Measurements from ENCODE around the gene DLGAP4.

Gene DLGAP4

DNA sequence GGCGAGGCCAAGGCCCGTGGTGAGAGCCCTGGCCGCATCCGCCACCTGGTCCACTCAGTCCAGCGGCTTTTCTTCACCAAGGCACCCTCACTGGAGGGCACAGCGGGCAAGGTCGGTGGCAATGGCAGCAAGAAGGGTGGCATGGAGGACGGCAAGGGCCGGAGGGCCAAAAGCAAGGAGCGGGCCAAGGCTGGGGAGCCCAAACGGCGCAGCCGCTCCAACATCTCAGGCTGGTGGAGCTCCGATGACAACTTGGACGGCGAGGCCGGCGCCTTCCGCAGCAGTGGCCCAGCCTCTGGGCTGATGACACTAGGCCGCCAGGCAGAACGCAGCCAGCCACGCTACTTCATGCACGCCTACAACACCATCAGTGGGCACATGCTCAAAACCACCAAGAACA, 126.0 kb downstream of the DLGAP4 start:
- no peak overlapping the region for H2AFZ ChIP-seq (ENCODE audit: low read depth)
- no peak overlapping the region for H3K4me3 ChIP-seq (IDR thresholded peaks at IDR 0.05; ENCODE audit: insufficient read depth, low read depth, low read length)
- no peaks in the 10 kb centered on the region for H3K36me3 ChIP-seq (ENCODE audit: insufficient read depth)

DNA sequence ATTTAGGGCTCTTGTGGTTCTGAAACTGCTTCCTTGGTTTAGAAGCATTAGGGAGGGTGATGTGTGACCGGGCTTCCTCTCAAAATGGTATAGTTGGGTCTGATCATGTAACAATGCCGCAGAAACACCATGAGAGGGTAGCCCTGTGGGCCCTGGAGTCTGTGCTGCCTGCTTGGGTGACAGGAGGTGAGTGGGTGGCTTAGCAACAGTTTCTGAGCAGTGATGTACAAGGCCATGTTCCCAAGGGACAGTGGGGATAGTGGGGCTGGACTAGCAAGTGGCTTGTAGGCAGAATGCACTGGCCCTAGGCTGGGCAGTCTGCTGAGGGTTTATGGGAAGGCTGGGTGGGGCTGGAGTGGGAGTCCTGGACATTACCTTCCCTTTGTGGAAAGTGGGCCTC, 128.2 kb downstream of the DLGAP4 start:
- H3K4me1 ChIP-seq (ENCODE audit: low read depth, poor library complexity, severe bottlenecking), result no peaks in the 10 kb centered on the region
- H3K36me3 ChIP-seq (ENCODE audit: insufficient read depth), result no peaks in the 10 kb centered on the region
- no peak overlapping the region for H2AFZ ChIP-seq (ENCODE audit: low read depth)
- H3K27me3 ChIP-seq (ENCODE audit: insufficient read depth, low read depth), result no peaks in the 10 kb centered on the region; the same call in 1 of the 2 replicates
- no peak overlapping the region for H3K4me2 ChIP-seq
- no peaks in the 10 kb centered on the region for H4K20me1 ChIP-seq (ENCODE audit: insufficient read depth)
- H3K27ac ChIP-seq, result no peak overlapping the region
- H3K4me3 ChIP-seq (IDR thresholded peaks at IDR 0.05; ENCODE audit: insufficient read depth, low read depth, low read length), result no peak overlapping the region
- no peak overlapping the region for H3K9ac ChIP-seq
- H3K79me2 ChIP-seq (ENCODE audit: insufficient read depth, low read depth), result no peaks in the 10 kb centered on the region
- TF ChIP-seq, protein P1, sequence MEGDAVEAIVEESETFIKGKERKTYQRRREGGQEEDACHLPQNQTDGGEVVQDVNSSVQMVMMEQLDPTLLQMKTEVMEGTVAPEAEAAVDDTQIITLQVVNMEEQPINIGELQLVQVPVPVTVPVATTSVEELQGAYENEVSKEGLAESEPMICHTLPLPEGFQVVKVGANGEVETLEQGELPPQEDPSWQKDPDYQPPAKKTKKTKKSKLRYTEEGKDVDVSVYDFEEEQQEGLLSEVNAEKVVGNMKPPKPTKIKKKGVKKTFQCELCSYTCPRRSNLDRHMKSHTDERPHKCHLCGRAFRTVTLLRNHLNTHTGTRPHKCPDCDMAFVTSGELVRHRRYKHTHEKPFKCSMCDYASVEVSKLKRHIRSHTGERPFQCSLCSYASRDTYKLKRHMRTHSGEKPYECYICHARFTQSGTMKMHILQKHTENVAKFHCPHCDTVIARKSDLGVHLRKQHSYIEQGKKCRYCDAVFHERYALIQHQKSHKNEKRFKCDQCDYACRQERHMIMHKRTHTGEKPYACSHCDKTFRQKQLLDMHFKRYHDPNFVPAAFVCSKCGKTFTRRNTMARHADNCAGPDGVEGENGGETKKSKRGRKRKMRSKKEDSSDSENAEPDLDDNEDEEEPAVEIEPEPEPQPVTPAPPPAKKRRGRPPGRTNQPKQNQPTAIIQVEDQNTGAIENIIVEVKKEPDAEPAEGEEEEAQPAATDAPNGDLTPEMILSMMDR (conservative IDR thresholded peaks at IDR 0.05; ENCODE audit: low read depth, low read length), result no peak

More for the DNA sequence above, 126.0 kb downstream of the DLGAP4 start:
- Histone ChIP-seq H4K20me1 (ENCODE audit: insufficient read depth) (no peaks in the 10 kb centered on the region), H3K9ac (no peak overlapping the region), H3K27me3 (ENCODE audit: insufficient read depth, low read depth) (no peaks in the 10 kb centered on the region; the same call in 1 of the 2 replicates), H3K79me2 (ENCODE audit: insufficient read depth, low read depth) (no peaks in the 10 kb centered on the region), H3K27ac (no peak overlapping the region), H3K4me1 (ENCODE audit: low read depth, poor library complexity, severe bottlenecking) (no peaks in the 10 kb centered on the region), H3K4me2 (no peak overlapping the region)
- TF ChIP-seq, protein P1 (conservative IDR thresholded peaks at IDR 0.05; ENCODE audit: low read depth, low read length), result no peak

- Histone ChIP-seq H3K36me3 (ENCODE audit: insufficient read depth) (no peaks in the 10 kb centered on the region), H3K27ac (no peak overlapping the region), H3K4me1 (ENCODE audit: low read depth, poor library complexity, severe bottlenecking) (no peaks in the 10 kb centered on the region), H3K4me3 (IDR thresholded peaks at IDR 0.05; ENCODE audit: insufficient read depth, low read depth, low read length) (no peak overlapping the region), H3K79me2 (ENCODE audit: insufficient read depth, low read depth) (no peaks in the 10 kb centered on the region), H3K4me2 (no peak overlapping the region), H3K9ac (no peak overlapping the region), H2AFZ (ENCODE audit: low read depth) (no peak overlapping the region), H4K20me1 (ENCODE audit: insufficient read depth) (no peaks in the 10 kb centered on the region), H3K27me3 (ENCODE audit: insufficient read depth, low read depth) (no peaks in the 10 kb centered on the region; the same call in 1 of the 2 replicates)
- TF ChIP-seq, protein P1 (conservative IDR thresholded peaks at IDR 0.05; ENCODE audit: low read depth, low read length), result no peak
These were observed 129.0 kb downstream of the DLGAP4 start for GRCh38 chr20:36435124-36435523.

- H4K20me1 ChIP-seq (ENCODE audit: insufficient read depth), result no peaks in the 10 kb centered on the region
- no peak overlapping the region for H3K9ac ChIP-seq
- H3K79me2 ChIP-seq (ENCODE audit: insufficient read depth, low read depth), result no peaks in the 10 kb centered on the region
- H3K36me3 ChIP-seq (ENCODE audit: insufficient read depth), result no peaks in the 10 kb centered on the region
- no peaks in the 10 kb centered on the region for H3K4me1 ChIP-seq (ENCODE audit: low read depth, poor library complexity, severe bottlenecking)
- TF ChIP-seq, protein P1 (conservative IDR thresholded peaks at IDR 0.05; ENCODE audit: low read depth, low read length), result no peak
- H2AFZ ChIP-seq (ENCODE audit: low read depth), result peak overlapping the region; percentile 56; the same call in 1 of the 2 replicates
- H3K4me3 ChIP-seq (IDR thresholded peaks at IDR 0.05; ENCODE audit: insufficient read depth, low read depth, low read length), result no peak overlapping the region
- no peak overlapping the region for H3K27ac ChIP-seq
- peak overlapping the region; percentile 53 for H3K4me2 ChIP-seq
- no peaks in the 10 kb centered on the region; the same call in none of the 2 replicates for H3K27me3 ChIP-seq (ENCODE audit: insufficient read depth, low read depth)
These were observed 129.7 kb downstream of the DLGAP4 start for GRCh38 chr20:36435592-36436541.
